ENCODE measurements around the gene CD300LD.
"Not testable (repeated sequence)": the region's sequence is repeated elsewhere in the genome, so short reads cannot be mapped to it uniquely, and the experiment has no call there.

The CD300LD gene

GRCh38 chr17:74592087-74592990 lies at the start of gene CD300LD:
Gene CD300LD, minus strand, starts transcription at chr17:74592283. Its CDS starts 81 bp downstream, at chr17:74592202.
- no peak for DNase-seq

DNA sequence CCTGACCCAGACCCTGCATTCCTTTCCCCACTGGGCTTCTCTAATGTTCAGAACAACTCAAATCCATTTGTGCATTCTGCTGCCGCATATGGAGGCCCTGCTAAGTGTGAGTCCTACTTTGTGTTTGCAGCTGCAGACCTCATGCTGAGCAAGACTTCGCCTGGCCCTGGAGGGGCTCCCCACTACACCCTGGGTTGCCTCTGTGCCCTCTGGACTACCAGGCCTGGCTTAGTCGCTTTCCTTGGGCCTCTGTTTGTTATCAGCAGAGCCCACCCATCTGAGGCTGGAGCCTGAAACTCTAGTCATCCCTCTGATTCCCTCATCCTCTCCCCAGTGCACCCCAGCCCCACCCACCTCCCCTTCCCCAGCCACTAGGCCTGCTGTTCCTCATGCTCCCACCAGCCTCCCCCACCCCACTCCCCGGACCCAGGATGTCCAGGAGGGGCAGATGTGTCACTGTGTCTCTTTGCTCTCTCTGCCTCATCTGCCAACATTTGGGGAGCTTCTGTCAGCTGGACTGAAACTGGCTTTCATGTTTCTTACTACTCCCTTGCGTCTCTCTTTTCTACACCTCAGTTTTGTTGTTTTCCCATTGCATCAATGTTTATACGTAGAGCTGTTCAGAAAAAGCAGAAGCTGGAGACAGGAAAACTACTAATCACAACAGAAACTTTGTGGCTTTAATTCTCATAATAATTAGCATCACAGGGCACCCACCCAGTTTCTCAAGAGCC lies 49.3 kb upstream of the CD300LD start:
- no peak for DNase-seq

DNA sequence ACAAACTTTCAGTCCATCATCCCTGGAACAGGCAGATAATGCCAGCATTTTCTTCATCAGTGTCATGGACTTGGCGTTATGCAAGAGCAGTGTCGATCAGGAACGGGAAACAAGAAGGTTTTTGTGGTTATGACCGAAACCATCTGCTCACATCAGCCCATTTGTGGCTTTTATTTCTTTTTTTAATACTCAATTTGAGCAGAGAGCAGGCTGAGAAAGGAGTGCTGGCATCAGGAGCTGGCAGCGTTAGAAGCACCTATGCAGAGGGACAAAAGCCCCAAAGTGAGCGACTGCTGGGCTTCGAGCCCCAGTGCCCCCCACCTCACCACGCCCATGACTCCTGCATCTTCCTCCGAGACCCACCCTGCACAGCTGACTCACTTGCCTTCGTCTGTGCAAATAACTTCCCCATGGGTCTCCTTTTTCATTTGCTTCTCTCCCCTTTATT lies 47.6 kb upstream of the CD300LD start:
- no peak for DNase-seq

DNA sequence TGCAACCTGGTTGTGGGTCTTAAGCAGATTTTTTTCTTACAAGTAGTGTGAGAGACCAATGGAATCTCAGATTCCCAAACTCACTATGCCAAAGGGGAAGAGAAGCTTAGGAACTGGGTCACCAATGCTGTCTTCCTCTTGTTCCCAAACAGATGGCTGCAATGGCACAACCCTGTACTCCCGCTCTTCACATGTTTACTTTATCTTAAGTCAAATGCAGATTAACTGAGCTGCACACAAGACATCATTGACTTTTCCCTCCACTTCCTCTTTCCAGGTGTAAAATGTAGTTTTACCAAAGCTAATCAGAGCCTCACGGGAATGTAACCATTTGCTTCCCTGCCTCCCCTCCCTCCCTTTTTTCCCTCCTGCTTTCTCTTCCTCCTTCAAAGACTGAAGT lies 45.8 kb upstream of the CD300LD start:
- DNase-seq = no peak

GRCh38 chr17:74637265-74637664 lies 45.2 kb upstream of the CD300LD start:
- DNase-seq = no peak

- DNase-seq = not testable (repeated sequence)
These were observed 44.5 kb upstream of the CD300LD start for GRCh38 chr17:74636541-74637085.

GRCh38 chr17:74635418-74635817 lies 43.3 kb upstream of the CD300LD start:
- DNase-seq = peak in 1 of 2 experiments; percentile 73

DNA sequence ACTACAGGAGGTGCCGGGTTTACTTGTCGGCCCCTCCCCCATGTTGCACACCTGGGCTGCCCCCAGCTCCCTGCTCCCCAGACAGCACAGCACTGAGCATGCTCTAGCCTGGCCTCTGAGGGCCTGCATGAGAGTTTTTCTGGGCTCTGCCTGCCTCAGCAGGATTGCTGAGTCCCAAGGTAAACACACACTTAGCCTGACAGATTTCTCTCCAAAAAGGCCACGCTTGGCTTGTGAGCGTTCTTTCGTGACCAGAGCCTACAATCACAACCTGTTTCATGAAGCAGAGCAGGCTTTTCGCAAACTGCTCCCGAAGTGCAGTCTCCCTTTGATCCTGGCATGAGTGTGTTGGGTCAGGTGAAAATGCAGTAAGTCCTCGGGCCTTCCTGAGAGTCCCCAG lies 41.2 kb upstream of the CD300LD start:
- peak; percentile 80 to 87 for DNase-seq

GRCh38 chr17:74632617-74633016 lies 40.5 kb upstream of the CD300LD start:
- DNase-seq = no peak

GRCh38 chr17:74631468-74632450 lies 39.7 kb upstream of the CD300LD start:
- no peak for DNase-seq

- not testable (repeated sequence) for DNase-seq
These were observed 38.2 kb upstream of the CD300LD start for GRCh38 chr17:74630251-74630650.

DNA sequence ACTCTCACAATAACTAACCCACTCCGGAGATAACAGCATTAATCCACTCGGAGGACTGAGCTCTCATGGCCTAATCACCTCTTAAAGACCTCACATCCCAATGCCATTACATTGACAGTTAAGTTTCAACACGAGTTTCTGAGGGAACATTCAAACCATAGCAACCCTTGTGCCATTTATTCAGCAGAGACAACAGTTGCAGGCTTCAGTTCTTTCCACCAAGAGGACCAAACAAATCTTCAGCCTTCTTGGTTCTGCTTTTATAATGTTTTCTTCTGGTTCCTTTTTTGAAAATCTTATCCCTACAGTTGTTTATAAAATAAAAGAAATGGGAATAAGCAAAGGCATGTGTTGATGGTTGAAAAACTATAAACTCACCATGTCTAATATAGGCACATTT lies 33.6 kb upstream of the CD300LD start:
- no peak for DNase-seq

- DNase-seq = no peak
These were observed 32.0 kb upstream of the CD300LD start for GRCh38 chr17:74624131-74624530.

- DNase-seq = no peak
These were observed 31.6 kb upstream of the CD300LD start, which contains the start of gene CD300E for GRCh38 chr17:74623693-74624093. Gene CD300E, minus strand, starts transcription at chr17:74623738. Its CDS starts 117 bp downstream, at chr17:74623621.

- DNase-seq = no peak
These were observed 27.1 kb upstream of the CD300LD start for GRCh38 chr17:74619077-74619673.

- no peak for DNase-seq
These were observed 26.4 kb upstream of the CD300LD start for GRCh38 chr17:74618451-74618850.

GRCh38 chr17:74616696-74617095 lies 24.6 kb upstream of the CD300LD start:
- DNase-seq = no peak

DNA sequence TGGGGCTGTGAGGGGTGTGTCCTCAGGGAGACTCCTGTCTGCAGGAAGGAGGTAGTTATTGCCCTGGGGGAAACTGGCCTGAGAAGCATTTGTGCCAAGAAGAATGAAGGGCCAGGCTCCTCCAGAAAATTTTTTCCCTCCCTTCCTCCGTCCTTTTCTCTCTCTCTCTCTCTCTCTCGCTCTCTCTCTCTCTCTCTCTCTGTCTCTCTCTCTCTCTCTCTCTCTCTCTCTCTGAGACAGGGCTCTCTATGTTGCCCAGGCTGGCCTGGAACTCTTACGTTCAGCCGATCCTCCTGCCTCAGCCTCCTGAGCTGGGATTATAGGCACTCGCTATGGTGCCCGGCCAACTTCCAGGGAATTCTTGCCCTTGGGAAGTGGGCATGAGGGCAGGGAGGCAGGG lies 20.0 kb upstream of the CD300LD start:
- no peak for DNase-seq

GRCh38 chr17:74610108-74610507 lies 18.0 kb upstream of the CD300LD start:
- no peak for DNase-seq

GRCh38 chr17:74608511-74608910 lies 16.4 kb upstream of the CD300LD start:
- no peak for DNase-seq

DNA sequence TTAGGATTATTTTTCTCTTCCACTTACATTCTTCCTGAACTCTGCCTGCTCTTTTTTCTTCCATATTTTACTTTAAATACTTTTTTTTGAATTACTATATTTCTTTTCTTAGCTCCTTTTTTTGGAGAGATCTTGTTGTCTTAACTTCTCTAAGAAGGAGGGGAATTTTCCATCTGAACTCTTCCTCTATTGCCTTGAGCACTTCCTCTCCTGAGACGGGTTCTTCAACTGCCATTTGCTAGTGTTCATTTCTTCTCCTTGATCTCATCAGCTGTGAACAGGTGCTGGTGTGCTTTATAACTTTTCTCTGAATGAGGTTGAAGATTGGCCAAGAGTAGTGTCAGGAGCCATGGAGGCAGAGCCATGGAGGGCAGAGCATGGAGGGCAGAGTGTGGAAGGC lies 15.1 kb upstream of the CD300LD start:
- no peak for DNase-seq

DNA sequence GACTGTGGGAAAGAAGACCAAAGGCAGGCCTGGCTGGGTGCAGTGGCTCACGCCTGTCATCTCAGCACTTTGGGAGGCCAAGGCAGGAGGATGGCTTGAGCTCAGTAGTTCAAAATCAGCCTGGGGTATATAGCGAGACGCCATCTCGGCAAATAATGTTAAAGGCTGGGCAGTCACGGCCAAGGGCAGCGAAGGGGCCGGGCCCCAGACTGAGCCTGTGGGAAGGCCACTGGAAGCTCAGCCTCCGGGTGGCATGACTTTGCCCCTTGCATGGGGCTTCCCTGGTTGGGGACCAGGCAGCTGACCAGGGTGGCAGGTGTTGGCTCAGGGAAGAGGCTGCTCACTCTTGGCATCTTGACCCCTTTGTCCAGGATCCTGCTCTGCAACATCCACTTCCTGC lies 14.0 kb upstream of the CD300LD start:
- DNase-seq = no peak

All from NCI-H187 (cell line).